Cardiac muscle cell (in vitro differentiated cells and primary cell): ENCODE data around the gene INCENP. TPM values are rescaled to one million over a fixed set of nuclear protein-coding genes. Genes with fewer than 3 reads are reported as not detected.
A peak's percentile ranks its signal among the peaks of the same experiment; 100 is the strongest.
"Not testable (repeated sequence)": the region's sequence is repeated elsewhere in the genome, so short reads cannot be mapped to it uniquely, and the experiment has no call there.

Source experiments
- DNase-seq, 2 donors: peaks; one replicate each; pipeline versions ENCODE4 v3.0.0 to v3.0.0-alpha.2; 2010 to 2017; ENCODE audit warnings: low read depth in 1 of 2, low spot score in 1 of 2
- H3K27ac ChIP-seq: fragments of 200-600 bp; sonication (generic); 2 replicates; pipeline ENCODE4 v1.5.1; 2016
- H3K27me3 ChIP-seq: fragments of 200-600 bp; sonication (generic); 2 replicates; pipeline ENCODE4 v1.6.0; 2016; ENCODE audit warnings: control low read depth
- H3K36me3 ChIP-seq: fragments of 200-600 bp; sonication (generic); 2 replicates; pipeline ENCODE4 v1.5.1; 2016; ENCODE audit warnings: control low read depth
- H3K4me1 ChIP-seq: fragments of 200-600 bp; sonication (generic); 2 replicates; pipeline ENCODE4 v1.8.1; 2017; ENCODE audit warnings: low read depth, mild to moderate bottlenecking, mixed run types
- H3K4me3 ChIP-seq: fragments of 200-600 bp; sonication (generic); 2 replicates; pipeline ENCODE4 v1.5.1; 2016; ENCODE audit warnings: mild to moderate bottlenecking
- H3K9me3 ChIP-seq: fragments of 200-600 bp; sonication (generic); 2 replicates; pipeline ENCODE4 v1.5.1; 2017; ENCODE audit warnings: low read depth, mild to moderate bottlenecking, control low read depth
- polyA plus RNA-seq: library from polyadenylated mRNA; unstranded; fragments of >200 nt; fragmentation: Nextera tagmentation; extraction: Ambion mirVana; gene quantifications from 2 replicates; pipeline ENCODE4 v1.2.1, GENCODE V29; 2016
- total RNA-seq: library from RNA; depleted of rRNA; stranded (reverse); fragments of >200 nt; gene quantifications from 2 replicates; pipeline ENCODE4 v1.2.3, GENCODE V29; 2016
- TF ChIP-seq, protein P1 (sequence below): IDR thresholded peaks from 2 replicates; pipeline ENCODE4 v1.5.1; 2012; ENCODE audit warnings: low read depth, mild to moderate bottlenecking, low read length

INCENP gene
- total RNA-seq, result 18.0 and 68.7 TPM in 2 replicates
- 1.9 and 5.2 TPM in 2 replicates for polyA plus RNA-seq

DNA sequence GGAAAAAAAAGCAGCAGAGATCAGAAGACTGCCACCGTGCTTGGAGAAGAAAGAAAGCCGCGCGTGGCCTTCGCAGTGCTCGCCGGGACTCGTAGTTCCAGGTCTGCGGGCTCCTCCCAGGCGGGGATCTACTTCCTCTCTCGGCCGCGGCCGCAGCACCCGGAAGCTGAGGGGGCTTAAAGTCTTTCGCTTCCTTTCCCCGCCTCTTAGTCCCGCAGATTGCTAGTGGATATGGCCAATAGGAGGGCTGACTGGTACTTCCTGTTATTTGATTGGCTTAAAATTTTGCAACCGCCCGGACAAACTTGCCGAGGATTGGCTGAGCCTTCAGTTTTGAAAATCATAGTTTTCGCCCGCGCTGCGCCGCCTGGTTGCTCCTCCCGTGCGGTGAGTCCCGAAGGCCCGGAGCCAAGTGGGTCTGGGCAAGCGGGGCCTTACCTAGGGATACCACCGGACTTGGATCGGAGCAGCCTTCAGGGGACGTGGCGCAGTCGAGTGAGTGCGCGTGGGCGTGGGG is at the start of gene INCENP:
TSS of gene INCENP (plus strand) at position 343 of the 517 bp plus-strand sequence. CDS start 4,151 bp downstream, outside the sequence.
- no peaks in the 10 kb centered on the region for H3K36me3 ChIP-seq
- H3K4me3 ChIP-seq, result peak within 1 kb of the TSS; percentile 95
- no peaks in the 10 kb centered on the region for H3K9me3 ChIP-seq
- no peaks in the 10 kb centered on the region for H3K4me1 ChIP-seq
- TF ChIP-seq, protein P1, sequence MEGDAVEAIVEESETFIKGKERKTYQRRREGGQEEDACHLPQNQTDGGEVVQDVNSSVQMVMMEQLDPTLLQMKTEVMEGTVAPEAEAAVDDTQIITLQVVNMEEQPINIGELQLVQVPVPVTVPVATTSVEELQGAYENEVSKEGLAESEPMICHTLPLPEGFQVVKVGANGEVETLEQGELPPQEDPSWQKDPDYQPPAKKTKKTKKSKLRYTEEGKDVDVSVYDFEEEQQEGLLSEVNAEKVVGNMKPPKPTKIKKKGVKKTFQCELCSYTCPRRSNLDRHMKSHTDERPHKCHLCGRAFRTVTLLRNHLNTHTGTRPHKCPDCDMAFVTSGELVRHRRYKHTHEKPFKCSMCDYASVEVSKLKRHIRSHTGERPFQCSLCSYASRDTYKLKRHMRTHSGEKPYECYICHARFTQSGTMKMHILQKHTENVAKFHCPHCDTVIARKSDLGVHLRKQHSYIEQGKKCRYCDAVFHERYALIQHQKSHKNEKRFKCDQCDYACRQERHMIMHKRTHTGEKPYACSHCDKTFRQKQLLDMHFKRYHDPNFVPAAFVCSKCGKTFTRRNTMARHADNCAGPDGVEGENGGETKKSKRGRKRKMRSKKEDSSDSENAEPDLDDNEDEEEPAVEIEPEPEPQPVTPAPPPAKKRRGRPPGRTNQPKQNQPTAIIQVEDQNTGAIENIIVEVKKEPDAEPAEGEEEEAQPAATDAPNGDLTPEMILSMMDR, result no peak
- peak; percentile 99 for DNase-seq
- peak within 1 kb of the TSS; percentile 85 for H3K27ac ChIP-seq
- no peaks in the 10 kb centered on the region for H3K27me3 ChIP-seq

GRCh38 chr11:62075438-62075837 is 48.4 kb upstream of the INCENP start:
- no peak for DNase-seq
- Histone ChIP-seq H3K9me3 (no peaks in the 10 kb centered on the region), H3K4me1 (no peaks in the 10 kb centered on the region), H3K27ac (no peak overlapping the region), H3K27me3 (no peaks in the 10 kb centered on the region), H3K4me3 (no peak overlapping the region), H3K36me3 (no peaks in the 10 kb centered on the region)
- TF ChIP-seq, protein P1, result no peak

- TF ChIP-seq, protein P1, result no peak
- no peaks in the 10 kb centered on the region for H3K36me3 ChIP-seq
- no peaks in the 10 kb centered on the region for H3K9me3 ChIP-seq
- DNase-seq, result no peak
- H3K27me3 ChIP-seq, result no peaks in the 10 kb centered on the region
- no peaks in the 10 kb centered on the region for H3K4me1 ChIP-seq
- no peak overlapping the region for H3K4me3 ChIP-seq
- no peak overlapping the region for H3K27ac ChIP-seq
Observed at GRCh38 chr11:62077132-62077531, 46.7 kb upstream of the INCENP start.

DNA sequence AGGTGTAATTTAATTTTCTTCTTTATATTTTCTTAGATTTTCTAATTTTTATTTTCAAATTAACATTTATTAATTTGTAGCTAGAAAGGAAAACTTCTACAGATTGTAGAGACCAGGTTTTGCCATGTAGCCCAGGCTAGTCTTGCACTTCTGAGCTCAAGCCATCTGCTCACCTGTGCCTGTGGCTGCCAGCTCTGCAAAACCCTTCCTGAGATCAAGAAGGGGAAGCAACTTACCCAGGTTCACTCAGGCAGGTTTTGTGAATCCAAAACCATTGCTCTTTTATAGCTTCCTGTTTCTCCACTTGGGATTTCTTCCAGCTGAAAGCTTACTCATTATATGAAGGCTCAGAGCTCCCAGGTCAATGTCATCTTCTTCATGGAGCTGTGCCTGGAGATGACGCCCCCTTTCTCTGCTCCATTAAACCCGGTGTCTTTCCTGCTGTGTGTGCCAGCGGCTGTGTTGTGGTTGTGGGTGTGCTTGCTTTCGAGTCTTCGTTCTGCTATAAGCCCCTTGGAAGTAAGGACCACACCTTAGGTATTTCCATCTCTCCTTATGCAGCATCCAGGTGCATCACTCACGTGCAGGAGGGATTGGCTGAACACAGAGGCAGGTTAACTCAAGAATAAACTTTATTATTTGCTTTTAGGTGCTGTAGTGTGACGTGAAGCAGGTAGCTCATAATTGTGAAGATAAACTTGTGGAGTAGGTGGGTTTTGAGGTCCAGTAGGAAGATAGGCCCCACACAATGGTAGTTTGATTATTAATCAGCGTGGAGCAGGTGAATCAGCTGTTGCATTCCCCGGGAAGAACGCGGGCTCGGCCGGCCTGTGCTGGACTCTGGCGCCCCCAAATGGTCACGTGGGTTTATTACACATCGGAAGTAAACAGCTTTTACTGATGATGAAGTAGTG is 42.2 kb upstream of the INCENP start:
- H3K36me3 ChIP-seq, result no peaks in the 10 kb centered on the region
- DNase-seq, result peak; percentile 77 to 78
- TF ChIP-seq, protein P1, result peak; percentile 82
- H3K27me3 ChIP-seq, result no peaks in the 10 kb centered on the region
- no peak overlapping the region for H3K4me3 ChIP-seq
- H3K4me1 ChIP-seq, result no peaks in the 10 kb centered on the region
- no peaks in the 10 kb centered on the region for H3K9me3 ChIP-seq
- no peak overlapping the region for H3K27ac ChIP-seq

- Histone ChIP-seq H3K27ac (no peak overlapping the region), H3K27me3 (no peaks in the 10 kb centered on the region), H3K36me3 (no peaks in the 10 kb centered on the region), H3K4me1 (no peaks in the 10 kb centered on the region), H3K9me3 (no peaks in the 10 kb centered on the region), H3K4me3 (no peak overlapping the region)
- TF ChIP-seq, protein P1, result no peak
- no peak for DNase-seq
Observed at GRCh38 chr11:62082292-62082657, 41.5 kb upstream of the INCENP start.

DNA sequence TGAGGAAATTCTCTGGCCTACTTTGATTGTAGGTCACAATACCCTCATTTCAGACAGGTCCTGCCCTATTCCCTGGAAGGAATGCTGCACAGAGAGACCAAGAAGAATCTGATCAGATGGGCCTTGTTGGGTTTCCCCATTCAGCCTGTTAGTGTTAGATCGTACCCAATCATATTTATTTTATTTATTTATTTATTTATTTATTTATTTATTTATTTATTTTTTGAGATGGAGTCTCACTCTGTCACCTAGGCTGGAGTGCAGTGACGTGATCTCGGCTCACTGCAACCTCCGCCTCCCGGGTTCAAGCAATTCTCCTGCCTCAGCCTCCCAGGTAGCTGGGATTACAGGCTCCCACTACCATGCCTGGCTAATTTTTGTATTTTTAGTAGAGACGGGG is 39.0 kb upstream of the INCENP start:
- H3K4me1 ChIP-seq, DNase-seq, H3K9me3 ChIP-seq, H3K27me3 ChIP-seq, H3K27ac ChIP-seq, H3K36me3 ChIP-seq, H3K4me3 ChIP-seq: not testable (repeated sequence)
